PFSK-1 (cell line): ENCODE measurements around the gene RHBDL3.

Source experiments
- FOXP2 ChIP-seq: optimal IDR thresholded peaks from 2 replicates; pipeline ENCODE3; 2011; ENCODE audit warnings: borderline replicate concordance, control low read depth, inconsistent platforms; ENCODE audit not compliant: insufficient read depth; ENCODE audit errors: extremely low read length, extremely low read depth
- POLR2AphosphoS5 ChIP-seq: IDR thresholded peaks from 2 replicates; pipeline ENCODE4 v1.6.1; 2012; ENCODE audit warnings: low read depth, mild to moderate bottlenecking, control low read depth, low read length, moderate library complexity
- SIN3A ChIP-seq: IDR thresholded peaks from 2 replicates; pipeline ENCODE4 v1.6.1; 2012; ENCODE audit warnings: mild to moderate bottlenecking, low read length, moderate library complexity, borderline replicate concordance; ENCODE audit not compliant: insufficient read depth
- TAF1 ChIP-seq: IDR thresholded peaks from 2 replicates; pipeline ENCODE4 v1.6.1; 2012; ENCODE audit warnings: low read length, control low read depth, borderline replicate concordance; ENCODE audit not compliant: insufficient read depth
- TF ChIP-seq, protein P1 (sequence below), 2 experiments: IDR thresholded peaks; 2 replicates each; pipeline versions ENCODE4 v1.6.1 to v1.8.0; 2011 to 2012; ENCODE audit warnings: low read depth in 2 of 2, low read length in 2 of 2, control low read depth in 1 of 2, inconsistent platforms in 1 of 2, mild to moderate bottlenecking in 1 of 2, moderate library complexity in 1 of 2; ENCODE audit not compliant: insufficient read depth in 1 of 2

Gene RHBDL3

DNA sequence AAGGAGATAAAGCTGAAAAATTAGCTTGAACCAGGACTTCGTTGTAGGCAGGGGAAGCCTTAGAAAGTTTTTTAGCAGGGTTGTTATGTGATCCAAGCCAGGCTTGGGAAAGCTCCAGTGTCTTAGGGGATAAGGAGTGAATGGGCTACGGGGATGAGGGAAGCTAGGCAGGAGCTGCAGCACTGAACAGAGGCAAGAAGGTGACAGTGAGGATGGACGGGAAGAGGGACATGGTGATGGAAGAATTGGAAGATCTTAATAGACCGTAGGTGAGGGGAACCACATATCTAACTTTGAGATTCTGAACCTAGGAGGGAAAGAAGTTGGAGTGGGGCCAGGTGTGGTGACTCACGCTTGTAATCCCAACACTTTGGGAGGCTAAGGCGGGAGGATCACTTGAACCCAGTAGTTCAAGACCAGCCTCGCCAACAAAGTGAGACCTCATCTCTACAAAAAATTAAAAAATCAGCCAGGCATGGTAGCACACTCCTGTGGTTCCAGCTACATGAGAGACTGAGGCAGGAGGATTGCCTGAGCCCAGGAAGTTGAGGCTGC, 3.2 kb downstream of the RHBDL3 start:
- TF ChIP-seq, protein P1, sequence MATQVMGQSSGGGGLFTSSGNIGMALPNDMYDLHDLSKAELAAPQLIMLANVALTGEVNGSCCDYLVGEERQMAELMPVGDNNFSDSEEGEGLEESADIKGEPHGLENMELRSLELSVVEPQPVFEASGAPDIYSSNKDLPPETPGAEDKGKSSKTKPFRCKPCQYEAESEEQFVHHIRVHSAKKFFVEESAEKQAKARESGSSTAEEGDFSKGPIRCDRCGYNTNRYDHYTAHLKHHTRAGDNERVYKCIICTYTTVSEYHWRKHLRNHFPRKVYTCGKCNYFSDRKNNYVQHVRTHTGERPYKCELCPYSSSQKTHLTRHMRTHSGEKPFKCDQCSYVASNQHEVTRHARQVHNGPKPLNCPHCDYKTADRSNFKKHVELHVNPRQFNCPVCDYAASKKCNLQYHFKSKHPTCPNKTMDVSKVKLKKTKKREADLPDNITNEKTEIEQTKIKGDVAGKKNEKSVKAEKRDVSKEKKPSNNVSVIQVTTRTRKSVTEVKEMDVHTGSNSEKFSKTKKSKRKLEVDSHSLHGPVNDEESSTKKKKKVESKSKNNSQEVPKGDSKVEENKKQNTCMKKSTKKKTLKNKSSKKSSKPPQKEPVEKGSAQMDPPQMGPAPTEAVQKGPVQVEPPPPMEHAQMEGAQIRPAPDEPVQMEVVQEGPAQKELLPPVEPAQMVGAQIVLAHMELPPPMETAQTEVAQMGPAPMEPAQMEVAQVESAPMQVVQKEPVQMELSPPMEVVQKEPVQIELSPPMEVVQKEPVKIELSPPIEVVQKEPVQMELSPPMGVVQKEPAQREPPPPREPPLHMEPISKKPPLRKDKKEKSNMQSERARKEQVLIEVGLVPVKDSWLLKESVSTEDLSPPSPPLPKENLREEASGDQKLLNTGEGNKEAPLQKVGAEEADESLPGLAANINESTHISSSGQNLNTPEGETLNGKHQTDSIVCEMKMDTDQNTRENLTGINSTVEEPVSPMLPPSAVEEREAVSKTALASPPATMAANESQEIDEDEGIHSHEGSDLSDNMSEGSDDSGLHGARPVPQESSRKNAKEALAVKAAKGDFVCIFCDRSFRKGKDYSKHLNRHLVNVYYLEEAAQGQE (IDR thresholded peaks at IDR 0.05; ENCODE audit: insufficient read depth in 1 of 2, low read depth in 2 of 2, low read length in 2 of 2): no peak
- TF ChIP-seq FOXP2 (no peak), SIN3A (no peak), TAF1 (no peak), POLR2AphosphoS5 (no peak)

DNA sequence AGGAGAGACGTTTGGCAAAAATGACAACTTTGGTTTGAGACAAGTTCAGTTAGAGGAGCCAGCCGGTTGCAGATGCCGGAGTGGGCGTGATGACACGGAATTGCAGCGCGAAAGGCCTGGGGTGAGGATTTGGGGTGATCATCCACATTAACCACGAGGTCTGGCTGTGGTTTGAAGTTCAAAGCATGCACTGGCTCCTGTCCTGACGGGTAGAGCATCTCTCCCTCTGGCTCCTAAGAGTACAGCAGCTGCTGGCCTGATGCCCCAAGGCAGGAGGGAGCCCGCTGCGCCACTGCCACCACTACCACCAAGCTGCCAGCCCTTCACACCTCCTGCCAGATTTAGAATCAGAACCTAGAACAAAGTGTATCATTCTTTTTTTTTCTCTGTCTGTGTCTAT, 3.7 kb downstream of the RHBDL3 start:
- TF ChIP-seq, protein P1 (IDR thresholded peaks at IDR 0.05; ENCODE audit: insufficient read depth in 1 of 2, low read depth in 2 of 2, low read length in 2 of 2): no peak
- TF ChIP-seq SIN3A (no peak), POLR2AphosphoS5 (no peak)

DNA sequence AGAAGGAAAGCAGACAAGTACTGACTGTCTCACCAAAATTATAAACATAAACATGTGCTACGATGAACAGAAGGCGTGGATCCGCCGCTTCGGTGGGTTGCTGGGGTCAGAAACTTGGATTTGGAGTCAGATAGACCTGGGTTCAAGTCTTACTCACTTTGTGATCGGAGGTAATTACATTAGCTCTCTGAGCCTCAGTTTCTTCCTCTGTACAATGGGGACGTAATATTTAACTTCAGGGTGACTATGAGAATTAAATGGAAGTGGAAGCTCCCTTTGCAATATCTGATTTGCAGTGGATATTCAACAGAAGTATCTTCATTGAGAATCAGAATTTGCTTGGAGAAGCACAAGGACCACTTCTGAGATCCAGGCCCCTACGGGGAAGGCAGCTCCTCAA, 6.2 kb downstream of the RHBDL3 start:
- TF ChIP-seq TAF1: no peak
- no peak for TF ChIP-seq POLR2AphosphoS5
- TF ChIP-seq, protein P1 (IDR thresholded peaks at IDR 0.05; ENCODE audit: insufficient read depth in 1 of 2, low read depth in 2 of 2, low read length in 2 of 2): no peak
- TF ChIP-seq SIN3A: no peak
- no peak for TF ChIP-seq FOXP2

DNA sequence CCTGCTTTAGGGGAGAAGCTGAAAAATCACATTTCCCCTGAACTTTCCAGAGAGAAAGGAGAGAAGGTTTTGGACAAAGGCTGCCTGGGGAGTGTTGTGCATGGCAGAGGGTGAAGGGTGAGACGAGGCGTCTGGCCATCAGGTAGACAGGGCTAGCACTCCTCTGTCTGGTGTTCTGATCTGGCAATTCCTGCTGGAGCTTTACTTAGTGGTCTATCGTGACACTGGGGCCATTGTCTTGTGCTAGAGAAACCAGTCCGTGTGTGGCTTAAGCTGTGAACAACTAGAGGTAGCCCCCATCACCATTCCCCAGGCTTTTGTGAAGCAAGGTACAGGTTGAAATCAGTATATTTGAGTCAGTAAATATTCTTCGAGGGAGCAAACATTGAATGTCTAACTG, 8.5 kb downstream of the RHBDL3 start:
- no peak for TF ChIP-seq FOXP2
- TF ChIP-seq POLR2AphosphoS5: no peak
- TF ChIP-seq SIN3A: no peak
- no peak for TF ChIP-seq TAF1
- TF ChIP-seq, protein P1 (IDR thresholded peaks at IDR 0.05; ENCODE audit: insufficient read depth in 1 of 2, low read depth in 2 of 2, low read length in 2 of 2): no peak

- TF ChIP-seq POLR2AphosphoS5 (no peak), TAF1 (no peak), SIN3A (no peak), FOXP2 (no peak)
- TF ChIP-seq, protein P1 (IDR thresholded peaks at IDR 0.05; ENCODE audit: insufficient read depth in 1 of 2, low read depth in 2 of 2, low read length in 2 of 2): no peak
Measured at GRCh38 chr17:32274643-32275042, 9.0 kb downstream of the RHBDL3 start.
